ENCODE results near the gene SLIT2.

Gene SLIT2

DNA sequence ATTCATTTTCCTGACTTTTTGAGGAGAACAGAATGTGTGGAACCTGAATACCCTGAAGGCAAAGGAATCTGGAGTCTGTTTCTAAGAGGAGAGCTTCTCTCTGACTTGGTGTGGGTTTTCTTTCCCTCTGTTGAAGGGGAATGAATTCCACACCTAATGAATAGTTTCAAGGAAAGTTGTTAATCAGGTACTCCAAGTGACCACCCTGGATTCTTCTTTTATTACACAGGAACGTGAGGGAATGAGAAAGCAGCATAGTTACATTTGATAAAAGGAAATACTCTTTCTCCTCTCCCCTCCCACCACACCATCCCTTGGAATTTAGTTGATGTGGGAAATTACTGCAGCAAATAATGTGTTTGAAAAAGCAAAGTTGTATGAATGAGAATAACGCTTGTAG, 29.7 kb downstream of the SLIT2 start:
- no peak overlapping the region for H3K4me3 ChIP-seq (ENCODE audit: low read depth, low read length)
- in situ Hi-C loops (cut with HindIII; ENCODE audit: low sequenced_read_pairs), result no loop called here
- TF ChIP-seq CTCF (IDR thresholded peaks at IDR 0.05; ENCODE audit: low read depth, low read length, missing control alignments), result no peak
- DNase-seq (ENCODE audit: low read depth), result no peak

GRCh38 chr4:20283039-20283438, 31.3 kb downstream of the SLIT2 start:
- in situ Hi-C loops (cut with HindIII; ENCODE audit: low sequenced_read_pairs), result no loop called here
- no peak for DNase-seq (ENCODE audit: low read depth)
- no peak overlapping the region for H3K4me3 ChIP-seq (ENCODE audit: low read depth, low read length)
- TF ChIP-seq CTCF (IDR thresholded peaks at IDR 0.05; ENCODE audit: low read depth, low read length, missing control alignments), result no peak

DNA sequence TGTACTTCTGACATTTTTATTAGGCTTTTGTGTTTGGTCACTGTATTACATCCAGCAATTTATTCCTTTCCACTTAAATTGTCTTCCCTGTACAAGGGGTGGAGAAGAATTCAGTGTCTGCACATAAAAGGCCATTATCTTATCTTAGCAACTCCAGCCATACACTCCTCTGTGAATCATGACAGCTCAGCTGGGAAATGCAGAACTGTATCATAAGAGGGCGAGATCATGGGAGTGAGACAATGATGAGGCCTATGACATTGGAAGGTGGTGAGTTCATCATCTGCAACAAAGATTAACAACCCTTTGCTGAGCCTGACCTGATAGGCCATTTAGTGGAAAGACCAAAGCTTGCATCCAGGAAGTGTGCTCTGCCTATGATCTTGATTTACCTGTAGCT, 33.3 kb downstream of the SLIT2 start:
- H3K4me3 ChIP-seq (ENCODE audit: low read depth, low read length), result no peak overlapping the region
- in situ Hi-C loops (cut with HindIII; ENCODE audit: low sequenced_read_pairs), result no loop called here
- no peak for TF ChIP-seq CTCF (IDR thresholded peaks at IDR 0.05; ENCODE audit: low read depth, low read length, missing control alignments)
- DNase-seq (ENCODE audit: low read depth), result no peak

DNA sequence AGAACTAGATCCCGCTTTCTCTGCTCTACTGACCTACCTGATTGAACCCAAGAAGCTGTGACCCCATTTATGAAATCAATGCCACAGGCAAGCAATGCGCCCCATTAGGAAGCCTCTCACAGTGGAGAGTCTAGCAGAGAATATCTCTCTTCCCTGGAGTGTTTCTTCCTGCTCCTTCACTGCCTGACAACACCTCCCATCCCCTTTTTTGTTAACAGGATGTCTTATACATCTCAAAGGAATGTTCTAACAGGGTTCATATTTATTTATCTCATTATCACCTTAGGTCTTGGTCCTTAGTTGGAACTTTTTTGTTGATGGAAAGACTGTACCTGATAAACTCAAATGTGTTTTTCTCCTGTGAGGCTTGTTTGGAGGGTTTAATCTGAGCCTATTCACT, 35.5 kb downstream of the SLIT2 start:
- no peak for DNase-seq (ENCODE audit: low read depth)
- TF ChIP-seq CTCF (IDR thresholded peaks at IDR 0.05; ENCODE audit: low read depth, low read length, missing control alignments), result no peak
- in situ Hi-C loops (cut with HindIII; ENCODE audit: low sequenced_read_pairs), result no loop called here
- no peak overlapping the region for H3K4me3 ChIP-seq (ENCODE audit: low read depth, low read length)

GRCh38 chr4:20288047-20288650, 36.4 kb downstream of the SLIT2 start:
- in situ Hi-C loops (cut with HindIII; ENCODE audit: low sequenced_read_pairs), result no loop called here
- DNase-seq (ENCODE audit: low read depth), result peak; percentile 36
- no peak overlapping the region for H3K4me3 ChIP-seq (ENCODE audit: low read depth, low read length)
- TF ChIP-seq CTCF (IDR thresholded peaks at IDR 0.05; ENCODE audit: low read depth, low read length, missing control alignments), result no peak

DNA sequence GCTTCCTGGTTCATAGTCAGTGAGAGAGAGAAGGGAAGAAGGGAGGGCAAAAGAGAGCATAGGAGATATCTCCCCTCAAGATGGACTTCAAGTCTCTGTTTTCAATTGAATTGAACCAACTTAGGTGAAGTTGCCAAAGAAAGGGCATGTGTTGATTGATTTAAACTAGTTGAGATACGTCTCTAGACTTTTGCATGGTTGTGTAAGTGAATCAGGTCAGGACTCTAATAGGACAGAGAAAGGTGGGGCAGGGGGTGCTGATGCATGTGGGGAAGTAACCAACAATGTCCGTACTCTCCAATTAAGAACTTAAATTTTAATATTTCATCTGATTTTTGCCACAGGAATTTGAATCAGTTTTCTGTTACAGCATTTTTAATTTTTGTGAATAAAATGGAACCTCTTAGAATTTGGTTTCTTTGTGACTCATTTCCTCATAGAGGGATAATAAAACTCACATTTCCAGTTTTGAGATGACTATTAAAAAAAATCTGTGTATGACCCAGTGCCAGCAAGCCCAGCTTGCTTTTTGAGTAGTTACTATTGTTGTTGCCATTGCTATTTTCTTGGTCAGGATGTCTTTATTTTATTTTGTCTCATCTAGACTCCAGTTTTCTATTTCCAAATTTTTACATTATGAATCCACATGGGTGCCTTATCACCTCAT, 37.3 kb downstream of the SLIT2 start:
- in situ Hi-C loops (cut with HindIII; ENCODE audit: low sequenced_read_pairs), result no loop called here
- H3K4me3 ChIP-seq (ENCODE audit: low read depth, low read length), result no peak overlapping the region
- DNase-seq (ENCODE audit: low read depth), result peak; percentile 26
- TF ChIP-seq CTCF (IDR thresholded peaks at IDR 0.05; ENCODE audit: low read depth, low read length, missing control alignments), result no peak
